GM12891 (cell line): ENCODE data around the gene MACC1.

Source experiments
- POLR2A ChIP-seq: IDR thresholded peaks from 2 replicates; pipeline ENCODE4 v1.6.1; 2011; ENCODE audit warnings: low read depth, low read length, control low read depth
- POLR2AphosphoS5 ChIP-seq: IDR thresholded peaks from 2 replicates; pipeline ENCODE4 v1.6.1; 2011; ENCODE audit warnings: low read depth, low read length, control low read depth
- SPI1 ChIP-seq: IDR thresholded peaks from 2 replicates; pipeline ENCODE4 v1.6.1; 2011; ENCODE audit warnings: low read depth, low read length, control low read depth

DNA sequence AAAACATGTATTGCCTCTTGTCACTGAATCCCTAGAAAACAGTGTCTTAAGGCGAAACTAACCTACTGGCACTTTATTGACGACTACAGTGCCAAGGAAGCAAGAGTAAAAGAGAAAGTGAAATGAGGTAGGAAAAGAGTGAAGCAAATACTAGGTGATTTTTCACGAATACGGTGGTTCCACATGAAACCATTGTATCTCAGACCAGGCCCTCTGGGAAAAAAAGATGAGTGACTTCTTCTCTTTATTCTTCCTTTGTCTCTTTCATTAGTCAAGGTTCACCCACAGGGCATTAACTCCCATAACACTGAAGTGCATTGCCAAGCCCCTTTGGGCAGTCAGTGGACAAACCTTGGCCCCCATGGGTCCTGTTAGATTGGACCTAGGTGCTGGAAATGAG is 16.2 kb upstream of the MACC1 start:
- TF ChIP-seq POLR2A (no peak), POLR2AphosphoS5 (no peak), SPI1 (no peak)
